Coronary artery (tissue), 2 donors: ENCODE measurements around the gene TMEM63C.

ENCODE experiments used
- DNase-seq: peaks from one replicate; pipeline ENCODE4 v3.0.0-alpha.2; 2017; ENCODE audit warnings: low spot score
- H3K27ac ChIP-seq, 2 donors: fragments of 200-600 bp; sonication (generic); one replicate each; pipeline ENCODE4 v1.5.1; 2016 to 2019
- H3K4me3 ChIP-seq: fragments of 200-600 bp; sonication (generic); 2 replicates; pipeline ENCODE4 v1.5.1; 2016; ENCODE audit warnings: mild to moderate bottlenecking, moderate library complexity
- CTCF ChIP-seq: fragments of 200-600 bp; sonication (generic); IDR thresholded peaks from one replicate; pipeline ENCODE4 v1.5.1; 2019; ENCODE audit warnings: antibody characterized with exemption

The TMEM63C gene

DNA sequence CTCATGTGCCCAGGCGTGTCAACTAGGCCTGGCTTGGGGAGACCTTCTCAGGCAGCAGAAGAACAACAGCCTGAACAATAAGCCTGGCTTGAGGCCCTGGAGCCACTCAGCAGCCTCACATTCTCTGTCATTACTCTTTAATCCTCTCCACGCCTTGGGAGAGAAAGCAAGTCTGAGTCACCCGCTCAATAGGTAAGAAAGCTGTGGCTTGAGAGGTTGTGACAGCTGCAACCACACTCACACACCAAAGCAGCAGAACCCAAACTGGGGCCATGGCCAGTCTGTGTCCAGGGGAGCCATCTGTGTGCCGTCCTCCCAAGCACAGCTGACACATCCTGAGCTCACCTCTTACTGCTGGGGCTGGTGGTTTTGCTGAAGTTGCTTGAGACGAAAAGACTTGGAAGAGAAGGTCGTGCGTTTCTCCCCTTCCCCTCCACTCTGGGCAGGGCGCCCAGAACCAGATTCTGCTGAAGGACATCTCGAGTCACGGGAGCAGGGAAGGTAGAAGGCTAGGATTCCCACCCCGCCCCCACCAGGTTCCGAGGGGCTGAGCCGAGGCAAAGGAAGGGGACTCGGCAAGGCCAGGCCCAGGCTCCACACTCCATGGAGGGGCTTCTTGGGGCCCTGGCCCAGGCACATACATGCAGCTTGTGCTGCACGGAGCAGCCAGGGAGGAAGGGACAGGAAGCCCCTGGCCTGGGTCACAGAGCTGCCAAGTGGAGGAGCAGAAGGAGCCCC is 5.5 kb downstream of the TMEM63C start:
- Histone ChIP-seq H3K27ac (no peak overlapping the region), H3K4me3 (no peak overlapping the region)
- no peak for DNase-seq
- no peak for TF ChIP-seq CTCF

DNA sequence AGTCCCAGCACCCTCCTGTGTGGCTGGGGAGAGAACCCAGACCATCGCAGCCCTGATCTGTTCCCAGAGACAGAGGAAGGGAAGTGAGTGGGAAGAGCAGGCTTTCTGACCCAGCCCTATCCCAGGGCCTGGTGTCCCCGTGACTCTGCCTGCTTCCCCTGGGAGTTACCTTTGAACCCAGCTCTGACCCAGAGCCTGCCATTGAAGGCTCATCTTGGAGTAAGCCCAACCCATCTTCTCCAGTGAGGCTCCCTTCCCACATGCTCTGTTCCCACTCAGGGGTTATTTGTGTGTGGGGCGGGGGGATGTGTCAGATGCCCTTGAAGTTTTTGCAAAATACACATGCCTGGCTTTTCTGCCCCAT is 6.0 kb downstream of the TMEM63C start:
- H3K4me3 ChIP-seq = no peak overlapping the region
- H3K27ac ChIP-seq = no peak overlapping the region
- DNase-seq = no peak
- no peak for TF ChIP-seq CTCF

- H3K27ac ChIP-seq = no peak overlapping the region
- H3K4me3 ChIP-seq = no peak overlapping the region
- DNase-seq = no peak
- TF ChIP-seq CTCF = no peak
These were observed 7.9 kb downstream of the TMEM63C start for GRCh38 chr14:77189479-77189878.

- no peak overlapping the region for H3K4me3 ChIP-seq
These were observed 9.4 kb downstream of the TMEM63C start for GRCh38 chr14:77190977-77191376.

DNA sequence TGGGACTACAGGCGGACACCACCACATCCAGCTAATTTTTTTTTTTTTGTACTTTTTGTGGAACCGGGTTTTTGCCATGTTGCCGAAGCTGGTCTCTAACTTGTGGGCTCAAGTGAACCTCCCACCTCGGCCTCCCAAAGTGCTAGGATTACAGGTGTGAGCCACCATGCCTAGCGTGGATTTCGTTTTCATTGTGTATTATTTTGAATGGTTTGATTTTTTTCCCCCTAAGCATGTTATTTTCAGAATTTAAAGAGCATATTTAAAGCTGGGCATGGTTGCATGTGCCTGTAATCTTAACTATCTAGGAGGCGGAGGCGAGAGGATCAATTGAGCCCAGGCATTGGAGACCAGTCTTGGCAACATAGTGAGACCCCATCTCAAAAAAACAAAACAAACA is 13.1 kb downstream of the TMEM63C start:
- TF ChIP-seq CTCF = no peak
- no peak for DNase-seq
- H3K4me3 ChIP-seq = no peak overlapping the region
- no peak overlapping the region for H3K27ac ChIP-seq

More at GRCh38 chr14:77190977-77191376, 9.4 kb downstream of the TMEM63C start:
- no peak for DNase-seq
- TF ChIP-seq CTCF = no peak
- no peak overlapping the region for H3K27ac ChIP-seq

- H3K27ac ChIP-seq = no peak overlapping the region
- no peak overlapping the region for H3K4me3 ChIP-seq
- DNase-seq = no peak
- no peak for TF ChIP-seq CTCF
These were observed 14.2 kb downstream of the TMEM63C start for GRCh38 chr14:77195766-77196165.

GRCh38 chr14:77197988-77198387 is 16.4 kb downstream of the TMEM63C start:
- DNase-seq = no peak
- Histone ChIP-seq H3K4me3 (no peak overlapping the region), H3K27ac (no peak overlapping the region)
- TF ChIP-seq CTCF = no peak
